ENCODE results near the gene LETM1. TPM values are rescaled to one million over a fixed set of nuclear protein-coding genes. Genes with fewer than 3 reads are reported as not detected.

The LETM1 gene
- total and polyA plus RNA-seq, 2 donors (not counting 1 experiment from before 2014, with no cell fraction given) = 15.8 to 70.4 TPM

DNA sequence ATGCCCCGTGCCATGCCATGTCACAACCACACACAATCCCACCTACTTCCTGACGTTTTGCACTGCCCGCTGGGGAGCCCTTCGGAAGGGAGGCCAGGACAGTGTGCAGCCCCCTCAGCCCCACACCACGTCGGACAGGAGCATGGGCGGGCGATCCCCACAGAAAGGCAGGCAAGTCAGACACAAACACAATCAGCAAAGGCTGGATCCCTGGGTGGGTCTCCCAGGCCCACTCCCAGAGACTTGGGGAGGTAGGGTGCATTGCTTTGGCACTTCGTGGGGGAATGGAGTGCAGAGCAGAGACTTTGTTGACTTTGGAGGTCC, 14.1 kb downstream of the LETM1 start:
- Histone ChIP-seq H3K79me2 (ENCODE audit: control insufficient read depth, insufficient read depth, low read length) (peaks cover 28% of the 10 kb centered on the region), H2AFZ (ENCODE audit: low read length) (no peak overlapping the region)
- TF ChIP-seq, protein P1, sequence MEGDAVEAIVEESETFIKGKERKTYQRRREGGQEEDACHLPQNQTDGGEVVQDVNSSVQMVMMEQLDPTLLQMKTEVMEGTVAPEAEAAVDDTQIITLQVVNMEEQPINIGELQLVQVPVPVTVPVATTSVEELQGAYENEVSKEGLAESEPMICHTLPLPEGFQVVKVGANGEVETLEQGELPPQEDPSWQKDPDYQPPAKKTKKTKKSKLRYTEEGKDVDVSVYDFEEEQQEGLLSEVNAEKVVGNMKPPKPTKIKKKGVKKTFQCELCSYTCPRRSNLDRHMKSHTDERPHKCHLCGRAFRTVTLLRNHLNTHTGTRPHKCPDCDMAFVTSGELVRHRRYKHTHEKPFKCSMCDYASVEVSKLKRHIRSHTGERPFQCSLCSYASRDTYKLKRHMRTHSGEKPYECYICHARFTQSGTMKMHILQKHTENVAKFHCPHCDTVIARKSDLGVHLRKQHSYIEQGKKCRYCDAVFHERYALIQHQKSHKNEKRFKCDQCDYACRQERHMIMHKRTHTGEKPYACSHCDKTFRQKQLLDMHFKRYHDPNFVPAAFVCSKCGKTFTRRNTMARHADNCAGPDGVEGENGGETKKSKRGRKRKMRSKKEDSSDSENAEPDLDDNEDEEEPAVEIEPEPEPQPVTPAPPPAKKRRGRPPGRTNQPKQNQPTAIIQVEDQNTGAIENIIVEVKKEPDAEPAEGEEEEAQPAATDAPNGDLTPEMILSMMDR (conservative IDR thresholded peaks at IDR 0.05 in 1 of 2, IDR thresholded peaks at IDR 0.05 in 1 of 2; ENCODE audit: low read depth in 1 of 2, low read length in 2 of 2) = no peak
- TF ChIP-seq EZH2 (IDR thresholded peaks at IDR 0.05; ENCODE audit: low read length, missing control alignments) = no peak

DNA sequence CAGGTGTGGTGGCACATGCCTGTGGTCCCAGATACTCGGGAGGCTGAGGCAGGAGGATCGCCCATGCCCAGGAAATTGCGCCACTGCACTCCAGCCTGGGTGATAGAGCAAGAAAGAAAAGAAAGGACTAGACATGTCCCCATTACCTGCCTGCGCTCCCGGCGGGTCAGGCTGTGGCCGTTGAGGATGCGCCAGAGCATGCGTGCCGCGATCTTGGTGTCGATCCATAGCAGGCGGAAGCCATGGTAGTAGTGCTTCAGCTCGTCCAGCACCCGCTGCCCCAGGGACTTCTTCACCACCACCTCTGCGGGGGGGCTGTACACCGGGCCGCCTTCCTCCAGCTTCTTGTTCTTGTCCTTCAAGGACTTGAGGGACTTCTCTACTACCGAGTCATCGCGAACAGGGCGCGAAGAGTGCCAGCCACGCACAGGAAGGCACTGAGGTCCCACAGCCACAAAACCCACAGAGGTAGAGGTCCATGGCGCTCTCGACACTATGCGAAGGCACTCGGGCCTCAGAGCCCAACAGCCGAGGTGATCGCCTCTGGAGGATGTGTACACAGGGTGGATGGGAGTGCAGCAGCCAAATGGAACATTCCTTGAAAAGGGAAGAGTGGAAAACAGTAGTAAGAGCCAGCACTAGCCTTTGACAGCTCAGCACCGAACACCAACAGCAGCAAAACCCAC, 14.6 kb downstream of the LETM1 start:
- H3K27me3 ChIP-seq (ENCODE audit: control insufficient read depth, insufficient read depth, low read length) = no peaks in the 10 kb centered on the region
- H3K4me2 ChIP-seq (ENCODE audit: extremely low read depth, insufficient read depth, low read length) = no peak overlapping the region
- no peak overlapping the region for H2AFZ ChIP-seq (ENCODE audit: low read length)
- H3K79me2 ChIP-seq (ENCODE audit: control insufficient read depth, insufficient read depth, low read length) = peaks cover 28% of the 10 kb centered on the region
- DNase-seq (ENCODE audit: low read depth in 2 of 2) = no peak
- no peak overlapping the region for H3K4me3 ChIP-seq (replicated peaks in 1 of 4; ENCODE audit: control extremely low read depth in 1 of 4, insufficient read depth in 1 of 4, low read depth in 3 of 4, low read length in 4 of 4)
- peaks cover 2% of the 10 kb centered on the region for H4K20me1 ChIP-seq (ENCODE audit: control insufficient read depth, extremely low read depth, insufficient read depth, low read length)
- H3K36me3 ChIP-seq (ENCODE audit: control insufficient read depth, insufficient read depth, low read length) = peaks cover 18% of the 10 kb centered on the region
- TF ChIP-seq, protein P1 (conservative IDR thresholded peaks at IDR 0.05 in 1 of 2, IDR thresholded peaks at IDR 0.05 in 1 of 2; ENCODE audit: low read depth in 1 of 2, low read length in 2 of 2) = no peak
- no peak for TF ChIP-seq EZH2 (IDR thresholded peaks at IDR 0.05; ENCODE audit: low read length, missing control alignments)
- H3K4me1 ChIP-seq (ENCODE audit: control insufficient read depth, extremely low read depth, insufficient read depth, low read length) = peaks cover 21% of the 10 kb centered on the region
- no peak overlapping the region for H3K9ac ChIP-seq (ENCODE audit: insufficient read depth, low read length)
- no peaks in the 10 kb centered on the region for H3K9me3 ChIP-seq (ENCODE audit: control insufficient read depth, insufficient read depth, low read depth, low read length)
- H3K27ac ChIP-seq (ENCODE audit: insufficient read depth, low read length) = no peak overlapping the region

More for the DNA sequence above, 14.1 kb downstream of the LETM1 start:
- Histone ChIP-seq H3K27ac (ENCODE audit: insufficient read depth, low read length) (no peak overlapping the region), H3K4me2 (ENCODE audit: extremely low read depth, insufficient read depth, low read length) (no peak overlapping the region), H3K36me3 (ENCODE audit: control insufficient read depth, insufficient read depth, low read length) (peaks cover 16% of the 10 kb centered on the region), H3K27me3 (ENCODE audit: control insufficient read depth, insufficient read depth, low read length) (no peaks in the 10 kb centered on the region), H4K20me1 (ENCODE audit: control insufficient read depth, extremely low read depth, insufficient read depth, low read length) (peaks cover 2% of the 10 kb centered on the region), H3K9me3 (ENCODE audit: control insufficient read depth, insufficient read depth, low read depth, low read length) (no peaks in the 10 kb centered on the region), H3K4me3 (replicated peaks in 1 of 4; ENCODE audit: control extremely low read depth in 1 of 4, insufficient read depth in 1 of 4, low read depth in 3 of 4, low read length in 4 of 4) (no peak overlapping the region), H3K9ac (ENCODE audit: insufficient read depth, low read length) (no peak overlapping the region), H3K4me1 (ENCODE audit: control insufficient read depth, extremely low read depth, insufficient read depth, low read length) (peaks cover 21% of the 10 kb centered on the region)
- DNase-seq (ENCODE audit: low read depth in 2 of 2) = no peak

DNA sequence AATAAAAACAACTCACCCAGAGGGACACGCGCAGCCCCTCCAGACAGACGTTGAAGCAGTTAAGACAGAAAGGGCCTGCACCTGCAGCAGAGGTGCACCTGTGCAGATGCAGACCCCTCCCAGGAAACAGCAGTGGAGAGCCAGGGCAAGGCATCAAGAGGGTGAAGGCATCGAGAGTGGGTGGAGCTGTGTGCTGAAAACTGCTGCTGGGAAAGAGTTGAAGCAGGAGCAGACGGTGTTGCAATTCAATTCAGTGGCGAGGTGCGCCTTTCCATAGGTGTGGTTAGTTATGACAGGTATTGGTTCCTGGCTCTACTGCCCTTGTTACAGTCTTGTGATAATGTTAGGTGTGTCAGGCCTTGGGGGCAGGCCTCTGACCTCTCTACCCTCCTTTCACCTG, 16.7 kb downstream of the LETM1 start:
- no peak for TF ChIP-seq EZH2 (IDR thresholded peaks at IDR 0.05; ENCODE audit: low read length, missing control alignments)
- TF ChIP-seq, protein P1 (conservative IDR thresholded peaks at IDR 0.05 in 1 of 2, IDR thresholded peaks at IDR 0.05 in 1 of 2; ENCODE audit: low read depth in 1 of 2, low read length in 2 of 2) = no peak
- peaks cover 24% of the 10 kb centered on the region for H3K36me3 ChIP-seq (ENCODE audit: control insufficient read depth, insufficient read depth, low read length)
- no peak for DNase-seq (ENCODE audit: low read depth in 2 of 2)
- H2AFZ ChIP-seq (ENCODE audit: low read length) = no peak overlapping the region
- no peak overlapping the region for H3K27ac ChIP-seq (ENCODE audit: insufficient read depth, low read length)
- no peak overlapping the region for H3K4me3 ChIP-seq (replicated peaks in 1 of 4; ENCODE audit: control extremely low read depth in 1 of 4, insufficient read depth in 1 of 4, low read depth in 3 of 4, low read length in 4 of 4)
- peaks cover 2% of the 10 kb centered on the region for H4K20me1 ChIP-seq (ENCODE audit: control insufficient read depth, extremely low read depth, insufficient read depth, low read length)
- no peaks in the 10 kb centered on the region for H3K9me3 ChIP-seq (ENCODE audit: control insufficient read depth, insufficient read depth, low read depth, low read length)
- peaks cover 21% of the 10 kb centered on the region for H3K4me1 ChIP-seq (ENCODE audit: control insufficient read depth, extremely low read depth, insufficient read depth, low read length)
- H3K27me3 ChIP-seq (ENCODE audit: control insufficient read depth, insufficient read depth, low read length) = no peaks in the 10 kb centered on the region
- H3K4me2 ChIP-seq (ENCODE audit: extremely low read depth, insufficient read depth, low read length) = no peak overlapping the region
- H3K79me2 ChIP-seq (ENCODE audit: control insufficient read depth, insufficient read depth, low read length) = peaks cover 26% of the 10 kb centered on the region
- no peak overlapping the region for H3K9ac ChIP-seq (ENCODE audit: insufficient read depth, low read length)

Data from fibroblast of lung (primary cell).